HUES48 (cell line): ENCODE results near the gene POLR1C.

ENCODE experiments used
- H3K27ac ChIP-seq: one replicate; pipeline ENCODE4 v1.7.0; 2013; ENCODE audit warnings: low read depth, low read length, inconsistent platforms
- H3K27me3 ChIP-seq: 2 replicates; pipeline ENCODE4 v1.6.1; 2013; ENCODE audit warnings: mild to moderate bottlenecking, low read length; ENCODE audit not compliant: control insufficient read depth, insufficient read depth
- H3K36me3 ChIP-seq: 2 replicates; pipeline ENCODE4 v1.6.1; 2013; ENCODE audit warnings: low read length; ENCODE audit not compliant: control insufficient read depth, insufficient read depth
- H3K4me1 ChIP-seq: 2 replicates; pipeline ENCODE4 v1.6.1; 2013; ENCODE audit warnings: mild to moderate bottlenecking, low read length; ENCODE audit not compliant: control insufficient read depth, insufficient read depth
- H3K4me3 ChIP-seq: 2 replicates; pipeline ENCODE4 v1.5.1; 2013; ENCODE audit warnings: mild to moderate bottlenecking, low read depth, low read length
- H3K9ac ChIP-seq: 2 replicates; pipeline ENCODE4 v1.6.1; 2013; ENCODE audit warnings: mild to moderate bottlenecking, low read depth, low read length, moderate library complexity
- H3K9me3 ChIP-seq: 2 replicates; pipeline ENCODE4 v1.6.1; 2013; ENCODE audit warnings: low read length; ENCODE audit not compliant: control insufficient read depth, insufficient read depth

The POLR1C gene

DNA sequence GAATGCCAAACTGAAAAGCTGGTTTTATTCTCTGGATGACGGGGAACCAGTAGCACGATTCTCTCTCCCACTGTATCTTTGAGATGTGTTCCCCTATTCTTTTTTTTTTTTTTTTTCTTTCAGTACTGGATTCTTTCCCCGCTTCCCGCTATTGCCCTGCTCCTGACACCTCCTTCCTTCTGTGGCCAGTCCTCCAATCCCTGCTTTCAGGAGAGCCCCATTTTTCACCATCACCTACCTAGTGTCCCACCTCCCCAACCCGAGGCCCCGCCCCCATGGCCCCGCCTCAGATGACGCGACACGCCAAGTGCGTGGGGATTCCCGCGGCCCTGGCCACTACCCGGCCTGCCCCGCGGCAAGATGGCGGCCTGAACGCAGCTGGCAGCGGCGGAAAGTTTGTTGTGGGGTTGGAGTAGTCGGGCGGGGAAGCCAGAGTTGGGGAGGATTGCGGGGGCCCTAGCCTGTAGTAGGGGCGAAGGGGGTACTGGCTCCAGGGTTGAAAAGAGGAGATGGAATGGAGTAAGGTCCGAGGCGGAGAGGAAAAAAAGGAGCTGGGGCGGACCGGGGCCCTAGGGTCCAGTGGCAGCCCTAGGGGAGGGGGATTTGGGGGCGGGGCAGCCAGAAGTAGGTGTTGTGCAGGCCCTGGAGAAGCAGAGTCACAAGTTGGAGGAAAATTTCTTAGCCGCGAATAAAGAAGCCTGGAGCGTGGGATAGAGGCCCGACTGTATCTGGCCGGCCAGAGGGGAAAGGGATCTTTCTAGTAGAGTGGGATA is 39.5 kb upstream of the POLR1C start, which contains the start of gene TJAP1:
TSS of gene TJAP1 (plus strand) at position 336 of the 773 bp plus-strand sequence. CDS start 21,432 bp downstream, outside the sequence.
- Histone ChIP-seq H3K27me3 (no peaks in the 10 kb centered on the region), H3K9me3 (no peaks in the 10 kb centered on the region), H3K4me1 (peaks cover 24% of the 10 kb centered on the region), H3K36me3 (0 out of 2 replicates have a peak, but pooled peaks cover 4% of the 10 kb centered on the region), H3K27ac (peak within 1 kb of the TSS; percentile 74), H3K4me3 (peak within 1 kb of the TSS; percentile 65), H3K9ac (peak within 1 kb of the TSS; percentile 65)

GRCh38 chr6:43478008-43478372 is 38.9 kb upstream of the POLR1C start:
- Histone ChIP-seq H3K4me3 (peak overlapping the region; percentile 65), H3K36me3 (0 out of 2 replicates have a peak, but pooled peaks cover 4% of the 10 kb centered on the region), H3K27me3 (no peaks in the 10 kb centered on the region), H3K4me1 (peaks cover 26% of the 10 kb centered on the region), H3K27ac (no peak overlapping the region), H3K9ac (peak overlapping the region; percentile 26), H3K9me3 (no peaks in the 10 kb centered on the region)

DNA sequence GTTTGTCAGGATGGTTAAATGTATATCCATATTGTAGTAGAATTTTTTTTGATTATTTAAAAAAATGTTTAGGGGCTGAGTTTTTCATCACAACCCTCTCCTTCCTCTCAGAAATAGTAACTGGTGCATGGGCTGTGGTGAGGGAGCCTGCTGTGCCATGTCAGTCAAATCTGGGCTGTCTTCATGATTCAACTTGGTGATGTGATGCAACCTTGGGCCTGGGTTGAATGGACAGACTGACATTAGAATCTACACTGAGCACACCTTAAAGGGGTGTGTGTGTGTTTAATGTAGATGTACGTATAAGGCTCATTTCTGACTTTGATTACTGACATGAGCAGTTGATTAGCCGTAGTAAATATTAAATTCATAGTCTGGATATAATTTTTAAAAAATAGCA is 35.8 kb upstream of the POLR1C start:
- H3K27me3 ChIP-seq: no peaks in the 10 kb centered on the region
- no peak overlapping the region for H3K4me3 ChIP-seq
- H3K4me1 ChIP-seq: peaks cover 26% of the 10 kb centered on the region
- H3K9ac ChIP-seq: no peak overlapping the region
- no peaks in the 10 kb centered on the region for H3K9me3 ChIP-seq
- 0 out of 2 replicates have a peak, but pooled peaks cover 4% of the 10 kb centered on the region for H3K36me3 ChIP-seq
- H3K27ac ChIP-seq: peak overlapping the region; percentile 64

DNA sequence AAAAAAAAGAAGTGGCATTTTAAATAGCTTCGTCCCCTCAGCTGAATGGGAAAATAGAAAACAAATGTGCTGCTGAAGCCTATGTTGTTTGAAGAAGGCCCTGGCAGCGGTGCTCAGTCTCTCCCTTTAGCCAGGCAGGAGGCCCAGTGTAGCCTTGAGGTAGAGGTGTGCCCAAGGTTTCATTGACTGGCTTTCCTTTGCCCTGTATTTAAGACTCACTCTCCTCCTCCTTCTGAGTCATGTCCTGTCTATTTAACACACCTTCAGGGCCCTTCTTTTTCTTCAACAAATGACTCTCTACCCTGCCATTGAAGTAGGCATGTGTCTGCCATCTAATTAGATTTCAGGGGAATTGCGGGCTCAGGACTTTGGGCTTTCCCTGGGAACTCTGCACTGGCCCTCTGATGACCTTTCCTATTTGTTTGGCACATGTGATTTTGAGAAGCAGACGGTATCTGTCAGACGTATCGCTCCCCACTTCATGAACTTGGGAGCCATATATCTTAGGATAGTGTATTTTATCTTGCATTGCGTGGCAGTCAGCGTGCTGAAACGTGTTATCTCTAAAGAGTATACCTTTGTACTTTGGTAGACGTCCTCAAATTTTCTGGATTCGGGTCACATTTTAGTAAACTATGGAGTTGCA is 35.2 kb upstream of the POLR1C start:
- Histone ChIP-seq H3K4me3 (0 out of 2 replicates have a peak overlapping the region, but pooled peaks have one; percentile 6), H3K27ac (peak overlapping the region; percentile 65), H3K36me3 (peaks cover 6% of the 10 kb centered on the region; the same call in 1 of the 2 replicates), H3K4me1 (peaks cover 24% of the 10 kb centered on the region), H3K27me3 (no peaks in the 10 kb centered on the region), H3K9ac (no peak overlapping the region), H3K9me3 (no peaks in the 10 kb centered on the region)

GRCh38 chr6:43488667-43489276 is 28.1 kb upstream of the POLR1C start:
- H3K27me3 ChIP-seq: no peaks in the 10 kb centered on the region
- no peaks in the 10 kb centered on the region for H3K9me3 ChIP-seq
- H3K4me3 ChIP-seq: no peak overlapping the region
- 0 out of 2 replicates have a peak, but pooled peaks cover 12% of the 10 kb centered on the region for H3K4me1 ChIP-seq
- H3K27ac ChIP-seq: no peak overlapping the region
- H3K36me3 ChIP-seq: peaks cover 17% of the 10 kb centered on the region; the same call in 1 of the 2 replicates
- H3K9ac ChIP-seq: no peak overlapping the region

- no peak overlapping the region for H3K9ac ChIP-seq
- no peak overlapping the region for H3K27ac ChIP-seq
- no peaks in the 10 kb centered on the region for H3K27me3 ChIP-seq
- no peaks in the 10 kb centered on the region for H3K9me3 ChIP-seq
- H3K4me3 ChIP-seq: no peak overlapping the region
- H3K36me3 ChIP-seq: peaks cover 17% of the 10 kb centered on the region; the same call in 1 of the 2 replicates
- 0 out of 2 replicates have a peak, but pooled peaks cover 12% of the 10 kb centered on the region for H3K4me1 ChIP-seq
Measured at GRCh38 chr6:43489277-43490072, 27.4 kb upstream of the POLR1C start.

DNA sequence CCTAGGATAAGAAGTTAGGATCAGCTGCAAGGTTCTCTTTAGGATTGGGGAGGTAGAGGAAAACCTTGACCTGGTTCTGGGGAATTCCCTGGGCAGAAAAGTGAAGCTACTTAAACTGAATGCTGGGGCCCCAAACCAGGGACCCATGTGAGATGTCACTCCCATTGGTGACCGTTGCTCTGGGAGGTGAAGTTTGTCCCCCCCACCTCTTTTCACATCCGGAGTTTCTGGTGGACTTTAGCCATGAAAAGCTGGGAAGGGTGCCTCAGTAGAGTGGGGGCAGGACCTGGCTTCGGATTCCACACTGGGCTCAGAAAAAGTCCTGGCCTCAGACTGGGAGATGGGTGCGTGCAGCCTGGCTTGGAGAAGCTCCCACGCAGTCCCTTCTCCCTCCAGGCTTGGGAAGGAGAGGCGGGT is 26.4 kb upstream of the POLR1C start:
- no peak overlapping the region for H3K9ac ChIP-seq
- peaks cover 16% of the 10 kb centered on the region for H3K4me1 ChIP-seq
- no peak overlapping the region for H3K4me3 ChIP-seq
- H3K27me3 ChIP-seq: no peaks in the 10 kb centered on the region
- no peak overlapping the region for H3K27ac ChIP-seq
- no peaks in the 10 kb centered on the region for H3K9me3 ChIP-seq
- peaks cover 17% of the 10 kb centered on the region; the same call in 1 of the 2 replicates for H3K36me3 ChIP-seq

GRCh38 chr6:43491750-43492661 is 24.9 kb upstream of the POLR1C start:
- H3K9ac ChIP-seq: no peak overlapping the region
- H3K4me1 ChIP-seq: peaks cover 24% of the 10 kb centered on the region
- H3K27me3 ChIP-seq: no peaks in the 10 kb centered on the region
- no peak overlapping the region for H3K4me3 ChIP-seq
- no peaks in the 10 kb centered on the region for H3K9me3 ChIP-seq
- peaks cover 13% of the 10 kb centered on the region; the same call in 1 of the 2 replicates for H3K36me3 ChIP-seq
- peak overlapping the region; percentile 23 for H3K27ac ChIP-seq

DNA sequence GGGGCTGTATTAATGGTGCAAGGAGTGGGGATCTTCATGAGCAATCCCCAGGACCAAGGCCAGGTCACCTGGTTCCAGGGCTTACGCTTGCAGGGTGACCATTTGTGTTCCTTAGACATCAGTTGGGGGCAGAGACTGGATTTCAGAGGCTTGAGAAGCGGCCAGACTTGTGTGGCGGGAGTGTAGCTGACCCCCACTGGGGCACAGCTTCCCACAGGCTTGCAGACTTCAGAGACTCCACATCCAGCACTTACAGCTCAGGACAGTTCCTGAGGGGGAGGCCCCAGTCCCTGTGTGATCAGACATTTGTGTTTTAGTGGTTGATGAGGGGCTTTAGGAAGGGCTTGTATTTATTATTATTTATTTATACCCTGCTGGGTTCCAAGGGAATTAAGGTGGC is 24.2 kb upstream of the POLR1C start:
- H3K9me3 ChIP-seq: no peaks in the 10 kb centered on the region
- H3K27me3 ChIP-seq: no peaks in the 10 kb centered on the region
- H3K36me3 ChIP-seq: peaks cover 13% of the 10 kb centered on the region; the same call in 1 of the 2 replicates
- H3K27ac ChIP-seq: peak overlapping the region; percentile 23
- H3K4me1 ChIP-seq: peaks cover 24% of the 10 kb centered on the region
- no peak overlapping the region for H3K9ac ChIP-seq
- H3K4me3 ChIP-seq: no peak overlapping the region
